Activated CD4-positive, alpha-beta T cell treated with anti-CD3 and anti-CD28 coated beads, Interleukin-2, amount 10 ng/mL, durations not matched to agents 24 days and 14 days (primary cell): ENCODE measurements around the gene SPINDOC. TPM values are rescaled to one million over a fixed set of nuclear protein-coding genes. Genes with fewer than 3 reads are reported as not detected.

Experiments
- total RNA-seq: library from RNA; stranded (reverse); gene quantifications from 2 replicates; pipeline ENCODE4 v1.2.3, GENCODE V29; 2022

Gene SPINDOC
- total RNA-seq, 1 donor from 2014 or later, result 65.8 TPM

Other genes with a start within 250 kb of the SPINDOC start
- 2.1 and 3.1 TPM in 2 replicates for gene PLAAT3, start 199.0 kb upstream of the SPINDOC start, total RNA-seq
- gene ATL3, start 142.1 kb upstream of the SPINDOC start, total RNA-seq, result 38.5 and 39.5 TPM in 2 replicates
- 51.3 and 54.2 TPM in 2 replicates for gene RTN3, start 132.0 kb upstream of the SPINDOC start, total RNA-seq
- gene ZFTA, start 44.7 kb upstream of the SPINDOC start, total RNA-seq, result 3.8 and 5.3 TPM in 2 replicates
- gene MARK2, start 25.7 kb downstream of the SPINDOC start, total RNA-seq, result 34.2 and 41.0 TPM in 2 replicates
- gene RCOR2, start 103.7 kb downstream of the SPINDOC start, total RNA-seq, result 0.26 and 0.28 TPM in 2 replicates
- gene NAA40, start 125.5 kb downstream of the SPINDOC start, total RNA-seq, result 26.1 and 26.9 TPM in 2 replicates
- 302 TPM in 2 replicates for gene COX8A, start 161.2 kb downstream of the SPINDOC start, total RNA-seq
- 105 and 115 TPM in 2 replicates for gene OTUB1, start 173.0 kb downstream of the SPINDOC start, total RNA-seq
- not detected in 2 replicates for gene FLRT1, start 222.5 kb downstream of the SPINDOC start, total RNA-seq